GM12878 (cell line): ENCODE measurements around the gene DDX51. TPM values are rescaled to one million over a fixed set of nuclear protein-coding genes. Genes with fewer than 3 reads are reported as not detected.

Source experiments
- ATAC-seq: fragments of 200-7000 bp; cut with Tn5 transposase; 3 replicates; pipeline ENCODE4 v1.9.1; 2020; ENCODE audit warnings: mild to moderate bottlenecking, moderate library complexity
- BruUV-seq: library from RNA; stranded (reverse); fragments of 400-500 nt; replicated peaks from 2 replicates; lab custom pipeline; 2021; lab: Mats Ljungman, UMichigan
- CTCF ChIA-PET: fragments of 300-600 bp; sonication (Branson Sonifier 250); formaldehyde crosslinking; extraction: SDS; loops from one replicate; lab custom pipeline; 2021; ENCODE audit warnings: inconsistent platforms; lab: Yijun Ruan, JAX
- POLR2A ChIA-PET: fragments of 350-600 bp; formaldehyde crosslinking; extraction: SDS; loops from one replicate; lab custom pipeline; 2021; ENCODE audit warnings: inconsistent platforms; lab: Charles Lee
- RAD21 ChIA-PET: fragments of 300-600 bp; sonication (Branson Sonifier 250); formaldehyde crosslinking; loops from one replicate; lab custom pipeline; 2023; ENCODE audit warnings: antibody characterized with exemption; ENCODE audit not compliant: unreplicated experiment; lab: Charles Lee
- SMC1A ChIA-PET: fragments of 300-600 bp; sonication (Branson Sonifier 250); formaldehyde crosslinking; loops from one replicate; lab custom pipeline; 2023; ENCODE audit not compliant: unreplicated experiment, uncharacterized antibody; lab: Charles Lee
- DNase-seq: peaks from one replicate; pipeline ENCODE4 v3.0.0-alpha.2; 2011; ENCODE audit warnings: low read depth, low spot score
- FAIRE-seq: peaks from 3 replicates; lab custom pipeline; 2011; peaks lifted over from hg19 to GRCh38; lab: Jason Lieb, UNC
- H2AFZ ChIP-seq: 2 replicates; pipeline ENCODE4 v1.6.0; 2011; ENCODE audit warnings: low read depth, low read length, control low read depth; ENCODE audit not compliant: control insufficient read depth
- H3K27ac ChIP-seq: 2 replicates; pipeline ENCODE4 v1.5.1; 2011; ENCODE audit warnings: control low read depth; ENCODE audit not compliant: control insufficient read depth, insufficient read depth
- H3K27me3 ChIP-seq, 2 experiments: replicated peaks in 1 of 2; 2 replicates each; pipeline versions ENCODE4 v1.6.0 to v1.6.1; 2011; ENCODE audit warnings: low read length in 1 of 2; ENCODE audit not compliant: control insufficient read depth in 2 of 2, insufficient read depth in 2 of 2
- H3K36me3 ChIP-seq, 2 experiments: 2 replicates each; pipeline ENCODE4 v1.5.1; 2011; ENCODE audit warnings: low read length in 1 of 2; ENCODE audit not compliant: control insufficient read depth in 2 of 2, insufficient read depth in 2 of 2
- H3K4me1 ChIP-seq: 2 replicates; pipeline ENCODE4 v1.6.1; 2011; ENCODE audit warnings: mild to moderate bottlenecking, low read length, moderate library complexity, mixed read lengths; ENCODE audit not compliant: control insufficient read depth, insufficient read depth
- H3K4me2 ChIP-seq: 2 replicates; pipeline ENCODE4 v1.6.0; 2011; ENCODE audit warnings: control low read depth; ENCODE audit not compliant: control insufficient read depth, insufficient read depth
- H3K4me3 ChIP-seq: fragments of 200-600 bp; sonication (generic); 2 replicates; pipeline ENCODE4 v1.5.1; 2016
- H3K79me2 ChIP-seq: 2 replicates; pipeline ENCODE4 v1.6.0; 2011; ENCODE audit warnings: low read length; ENCODE audit not compliant: control insufficient read depth, insufficient read depth
- H3K9ac ChIP-seq: 2 replicates; pipeline ENCODE4 v1.8.0; 2011; ENCODE audit warnings: low read length, control low read depth, mixed read lengths; ENCODE audit not compliant: control insufficient read depth, insufficient read depth
- H3K9me3 ChIP-seq: replicated peaks from 3 replicates; pipeline ENCODE4 v1.5.1; 2011; ENCODE audit warnings: mild to moderate bottlenecking, low read length; ENCODE audit not compliant: control insufficient read depth, insufficient read depth
- H4K20me1 ChIP-seq: 2 replicates; pipeline ENCODE4 v1.6.0; 2011; ENCODE audit not compliant: control insufficient read depth, insufficient read depth
- BCL11A ChIP-seq: IDR thresholded peaks from 2 replicates; pipeline ENCODE4 v1.6.1; 2011; ENCODE audit warnings: low read depth, low read length
- MXI1 ChIP-seq: fragments of 150-350 bp; IDR thresholded peaks from 2 replicates; pipeline ENCODE4 v1.6.1; 2011; ENCODE audit warnings: low read depth, mild to moderate bottlenecking, inconsistent platforms, low read length, improper control_type of control experiment
- NFIC ChIP-seq: IDR thresholded peaks from 2 replicates; pipeline ENCODE4 v1.6.1; 2012; ENCODE audit warnings: low read depth, mild to moderate bottlenecking, inconsistent platforms, low read length, moderate library complexity
- POLR2AphosphoS2 ChIP-seq: IDR thresholded peaks from 2 replicates; pipeline ENCODE4 v1.6.1; 2011; ENCODE audit warnings: low read depth, mild to moderate bottlenecking, low read length, improper control_type of control experiment, moderate library complexity
- RBBP5 ChIP-seq: fragments of 200-600 bp; sonication (generic); conservative IDR thresholded peaks from 2 replicates; pipeline ENCODE4 v1.6.1; 2016
- SIN3A ChIP-seq: IDR thresholded peaks from 2 replicates; pipeline ENCODE4 v1.6.1; 2012; ENCODE audit warnings: low read depth, low read length, improper control_type of control experiment
- SRF ChIP-seq, 2 experiments: IDR thresholded peaks; 2 replicates each; pipeline ENCODE4 v1.6.1; 2011; ENCODE audit warnings: low read depth in 2 of 2, low read length in 2 of 2, mild to moderate bottlenecking in 1 of 2, moderate library complexity in 1 of 2
- STAT3 ChIP-seq: IDR thresholded peaks from 2 replicates; pipeline ENCODE4 v1.6.1; 2011; ENCODE audit warnings: low read depth, low read length, improper control_type of control experiment
- TCF12 ChIP-seq: IDR thresholded peaks from 2 replicates; pipeline ENCODE4 v1.6.1; 2011; ENCODE audit warnings: low read depth, mild to moderate bottlenecking, low read length
- WRNIP1 ChIP-seq: IDR thresholded peaks from 2 replicates; pipeline ENCODE4 v1.6.1; 2011; ENCODE audit warnings: low read depth, low read length, improper control_type of control experiment, borderline replicate concordance
- ZNF622 ChIP-seq: fragments of 450-650 bp; IDR thresholded peaks from 2 replicates; pipeline ENCODE4 v1.6.1; 2017; ENCODE audit warnings: mild to moderate bottlenecking, inconsistent platforms
- WGBS: methylation state at CpG from one replicate; pipeline ENCODE4 v1.1.6; 2016; ENCODE audit warnings: low lambda C conversion rate; ENCODE audit not compliant: insufficient replicate concordance, insufficient coverage; ENCODE audit errors: missing lambda C conversion rate; 5-methylcytosine and 5-hydroxymethylcytosine counted together
- in situ Hi-C: fragments of 300-500 bp; cut with MboI; formaldehyde crosslinking; loops from 9 replicates; pipeline ENCODE4 v1.14.3; 2018; ENCODE audit warnings: mixed read lengths
- intact Hi-C: fragments of 100-400 bp; cut with micrococcal nuclease; formaldehyde crosslinking; loops from one replicate; pipeline ENCODE4 v1.14.2; 2022; ENCODE audit not compliant: unreplicated experiment
- polyA plus RNA-seq, 11 experiments: library from polyadenylated mRNA; depleted of rRNA in 4 of 11; unstranded in 6 of 11; stranded (reverse) in 5 of 11; fragments of >200 nt; fragmentation: Nextera tagmentation in 4 of 11; fragmentation: Illumina TruSeq in 1 of 11; extraction: Ambion mirVana in 4 of 11; extraction: Trizol in 1 of 11; gene quantifications; 1 replicate in 1 of 11; 2 replicates in 10 of 11; pipeline versions ENCODE4 v1.2.1 to v1.2.3, GENCODE V29; 2011 to 2016; ENCODE audit warnings: inconsistent platforms in 2 of 11, missing spikeins in 2 of 11, low read depth in 1 of 11
- total RNA-seq, 4 experiments: library from RNA; depleted of rRNA in 3 of 4; stranded (reverse); fragments of >200 nt in 3 of 4; fragmentation: Illumina TruSeq in 1 of 4; extraction: Trizol in 1 of 4; gene quantifications; 2 replicates each; pipeline versions ENCODE4 v1.2.1 to v1.2.3, GENCODE V29; 2013 to 2021
- TF ChIP-seq, protein P1 (sequence below): IDR thresholded peaks from 2 replicates; pipeline ENCODE4 v1.6.1; 2012; ENCODE audit warnings: mild to moderate bottlenecking, low read depth, low read length
- TF ChIP-seq, protein P2 (sequence below): fragments of 450-650 bp; formaldehyde crosslinking; IDR thresholded peaks from 2 replicates; pipeline ENCODE4 v1.4.0; 2020; ENCODE audit warnings: mild to moderate bottlenecking, moderate library complexity
- TF ChIP-seq, protein P3 (sequence below): fragments of 450-650 bp; IDR thresholded peaks from 2 replicates; pipeline ENCODE4 v1.6.1; 2018; ENCODE audit warnings: borderline replicate concordance, mild to moderate bottlenecking; ENCODE audit not compliant: partially characterized antibody

The DDX51 gene
- total and polyA plus RNA-seq, 10 of the 15 experiments (the other 5 are each of a cell fraction or from before 2014, with no cell fraction given), result 0.97 to 29.1 (median 9.8) TPM

DNA sequence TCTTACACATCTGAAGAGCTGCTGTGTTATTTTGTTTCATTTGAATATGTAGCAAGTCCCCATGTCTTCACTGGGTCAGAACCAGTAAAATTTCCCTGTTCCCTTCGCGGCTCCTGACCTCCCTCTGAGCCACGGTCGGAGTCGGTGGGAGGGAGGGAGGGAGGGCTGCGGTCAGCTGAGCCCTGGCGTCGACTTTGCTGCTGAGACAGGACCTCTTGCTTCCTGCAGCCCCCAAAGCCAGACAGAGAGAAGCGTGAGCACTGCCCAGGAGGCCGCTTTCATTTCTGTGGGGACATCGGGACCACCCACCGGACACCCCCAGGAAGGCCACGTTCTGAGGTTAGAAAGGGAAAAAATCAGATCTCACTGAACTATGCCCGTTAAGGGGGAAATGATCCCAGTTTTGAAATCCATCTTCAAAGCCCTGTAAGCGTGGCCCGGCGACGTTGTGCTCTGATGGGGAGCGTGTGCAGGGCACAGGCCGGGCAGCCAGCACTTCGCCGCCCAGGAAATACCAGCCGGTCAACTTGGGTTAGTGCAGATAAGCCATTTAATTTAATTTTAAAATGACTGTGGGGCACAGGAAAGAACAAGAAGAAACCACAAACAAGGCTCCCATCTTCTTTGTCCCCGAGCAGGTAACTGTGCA lies 42.2 kb upstream of the DDX51 start:
- H3K36me3 ChIP-seq, result no peaks in the 10 kb centered on the region
- no peaks in the 10 kb centered on the region for H4K20me1 ChIP-seq
- no peak for DNase-seq
- H3K4me2 ChIP-seq, result no peak overlapping the region
- H3K4me3 ChIP-seq, result no peak overlapping the region
- 26% methylated on average over 21 of the region's 24 CpGs for WGBS
- in situ Hi-C loops (no loop called here), intact Hi-C loops (no loop called here)
- ChIA-PET POLR2A (no interaction called here), CTCF (no interaction called here), RAD21 (no interaction called here), SMC1A (no interaction called here)
- no peak for FAIRE-seq
- no TSS peak for BruUV-seq
- H3K27me3 ChIP-seq, result peaks cover 0 to 2% of the 10 kb centered on the region in 2 experiments; a peak in 2 of 4 replicates
- H3K79me2 ChIP-seq, result no peaks in the 10 kb centered on the region
- H2AFZ ChIP-seq, result no peak overlapping the region
- no peak overlapping the region for H3K27ac ChIP-seq
- TF ChIP-seq RBBP5 (no peak), WRNIP1 (no peak), STAT3 (no peak), TCF12 (no peak), BCL11A (no peak), SRF (IDR thresholded peaks at IDR 0.05; ENCODE audit: low read depth in 2 of 2, low read length in 2 of 2) (no peak), ZNF622 (no peak), MXI1 (no peak), NFIC (no peak), POLR2AphosphoS2 (no peak), SIN3A (no peak)
- TF ChIP-seq, protein P1, sequence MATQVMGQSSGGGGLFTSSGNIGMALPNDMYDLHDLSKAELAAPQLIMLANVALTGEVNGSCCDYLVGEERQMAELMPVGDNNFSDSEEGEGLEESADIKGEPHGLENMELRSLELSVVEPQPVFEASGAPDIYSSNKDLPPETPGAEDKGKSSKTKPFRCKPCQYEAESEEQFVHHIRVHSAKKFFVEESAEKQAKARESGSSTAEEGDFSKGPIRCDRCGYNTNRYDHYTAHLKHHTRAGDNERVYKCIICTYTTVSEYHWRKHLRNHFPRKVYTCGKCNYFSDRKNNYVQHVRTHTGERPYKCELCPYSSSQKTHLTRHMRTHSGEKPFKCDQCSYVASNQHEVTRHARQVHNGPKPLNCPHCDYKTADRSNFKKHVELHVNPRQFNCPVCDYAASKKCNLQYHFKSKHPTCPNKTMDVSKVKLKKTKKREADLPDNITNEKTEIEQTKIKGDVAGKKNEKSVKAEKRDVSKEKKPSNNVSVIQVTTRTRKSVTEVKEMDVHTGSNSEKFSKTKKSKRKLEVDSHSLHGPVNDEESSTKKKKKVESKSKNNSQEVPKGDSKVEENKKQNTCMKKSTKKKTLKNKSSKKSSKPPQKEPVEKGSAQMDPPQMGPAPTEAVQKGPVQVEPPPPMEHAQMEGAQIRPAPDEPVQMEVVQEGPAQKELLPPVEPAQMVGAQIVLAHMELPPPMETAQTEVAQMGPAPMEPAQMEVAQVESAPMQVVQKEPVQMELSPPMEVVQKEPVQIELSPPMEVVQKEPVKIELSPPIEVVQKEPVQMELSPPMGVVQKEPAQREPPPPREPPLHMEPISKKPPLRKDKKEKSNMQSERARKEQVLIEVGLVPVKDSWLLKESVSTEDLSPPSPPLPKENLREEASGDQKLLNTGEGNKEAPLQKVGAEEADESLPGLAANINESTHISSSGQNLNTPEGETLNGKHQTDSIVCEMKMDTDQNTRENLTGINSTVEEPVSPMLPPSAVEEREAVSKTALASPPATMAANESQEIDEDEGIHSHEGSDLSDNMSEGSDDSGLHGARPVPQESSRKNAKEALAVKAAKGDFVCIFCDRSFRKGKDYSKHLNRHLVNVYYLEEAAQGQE, result no peak
- TF ChIP-seq, protein P2, sequence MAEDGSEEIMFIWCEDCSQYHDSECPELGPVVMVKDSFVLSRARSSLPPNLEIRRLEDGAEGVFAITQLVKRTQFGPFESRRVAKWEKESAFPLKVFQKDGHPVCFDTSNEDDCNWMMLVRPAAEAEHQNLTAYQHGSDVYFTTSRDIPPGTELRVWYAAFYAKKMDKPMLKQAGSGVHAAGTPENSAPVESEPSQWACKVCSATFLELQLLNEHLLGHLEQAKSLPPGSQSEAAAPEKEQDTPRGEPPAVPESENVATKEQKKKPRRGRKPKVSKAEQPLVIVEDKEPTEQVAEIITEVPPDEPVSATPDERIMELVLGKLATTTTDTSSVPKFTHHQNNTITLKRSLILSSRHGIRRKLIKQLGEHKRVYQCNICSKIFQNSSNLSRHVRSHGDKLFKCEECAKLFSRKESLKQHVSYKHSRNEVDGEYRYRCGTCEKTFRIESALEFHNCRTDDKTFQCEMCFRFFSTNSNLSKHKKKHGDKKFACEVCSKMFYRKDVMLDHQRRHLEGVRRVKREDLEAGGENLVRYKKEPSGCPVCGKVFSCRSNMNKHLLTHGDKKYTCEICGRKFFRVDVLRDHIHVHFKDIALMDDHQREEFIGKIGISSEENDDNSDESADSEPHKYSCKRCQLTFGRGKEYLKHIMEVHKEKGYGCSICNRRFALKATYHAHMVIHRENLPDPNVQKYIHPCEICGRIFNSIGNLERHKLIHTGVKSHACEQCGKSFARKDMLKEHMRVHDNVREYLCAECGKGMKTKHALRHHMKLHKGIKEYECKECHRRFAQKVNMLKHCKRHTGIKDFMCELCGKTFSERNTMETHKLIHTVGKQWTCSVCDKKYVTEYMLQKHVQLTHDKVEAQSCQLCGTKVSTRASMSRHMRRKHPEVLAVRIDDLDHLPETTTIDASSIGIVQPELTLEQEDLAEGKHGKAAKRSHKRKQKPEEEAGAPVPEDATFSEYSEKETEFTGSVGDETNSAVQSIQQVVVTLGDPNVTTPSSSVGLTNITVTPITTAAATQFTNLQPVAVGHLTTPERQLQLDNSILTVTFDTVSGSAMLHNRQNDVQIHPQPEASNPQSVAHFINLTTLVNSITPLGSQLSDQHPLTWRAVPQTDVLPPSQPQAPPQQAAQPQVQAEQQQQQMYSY (CRISPR knock-in tag), result no peak
- TF ChIP-seq, protein P3, sequence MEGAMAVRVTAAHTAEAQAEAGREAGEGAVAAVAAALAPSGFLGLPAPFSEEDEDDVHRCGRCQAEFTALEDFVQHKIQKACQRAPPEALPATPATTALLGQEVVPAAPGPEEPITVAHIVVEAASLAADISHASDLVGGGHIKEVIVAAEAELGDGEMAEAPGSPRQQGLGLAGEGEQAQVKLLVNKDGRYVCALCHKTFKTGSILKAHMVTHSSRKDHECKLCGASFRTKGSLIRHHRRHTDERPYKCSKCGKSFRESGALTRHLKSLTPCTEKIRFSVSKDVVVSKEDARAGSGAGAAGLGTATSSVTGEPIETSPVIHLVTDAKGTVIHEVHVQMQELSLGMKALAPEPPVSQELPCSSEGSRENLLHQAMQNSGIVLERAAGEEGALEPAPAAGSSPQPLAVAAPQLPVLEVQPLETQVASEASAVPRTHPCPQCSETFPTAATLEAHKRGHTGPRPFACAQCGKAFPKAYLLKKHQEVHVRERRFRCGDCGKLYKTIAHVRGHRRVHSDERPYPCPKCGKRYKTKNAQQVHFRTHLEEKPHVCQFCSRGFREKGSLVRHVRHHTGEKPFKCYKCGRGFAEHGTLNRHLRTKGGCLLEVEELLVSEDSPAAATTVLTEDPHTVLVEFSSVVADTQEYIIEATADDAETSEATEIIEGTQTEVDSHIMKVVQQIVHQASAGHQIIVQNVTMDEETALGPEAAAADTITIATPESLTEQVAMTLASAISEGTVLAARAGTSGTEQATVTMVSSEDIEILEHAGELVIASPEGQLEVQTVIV, result no peak
- H3K9me3 ChIP-seq, result no peaks in the 10 kb centered on the region
- no peak overlapping the region for H3K9ac ChIP-seq
- ATAC-seq, result no peak
- no peaks in the 10 kb centered on the region for H3K4me1 ChIP-seq
